HG02763 (cell line): ENCODE results near the gene PTPRJ.

Experiments
- ATAC-seq: cut with Tn5 transposase; IDR thresholded peaks from one replicate; pipeline ENCODE4 v1.9.1; 2021; ENCODE audit warnings: mild to moderate bottlenecking, moderate library complexity; ENCODE audit not compliant: unreplicated experiment

The PTPRJ gene

DNA sequence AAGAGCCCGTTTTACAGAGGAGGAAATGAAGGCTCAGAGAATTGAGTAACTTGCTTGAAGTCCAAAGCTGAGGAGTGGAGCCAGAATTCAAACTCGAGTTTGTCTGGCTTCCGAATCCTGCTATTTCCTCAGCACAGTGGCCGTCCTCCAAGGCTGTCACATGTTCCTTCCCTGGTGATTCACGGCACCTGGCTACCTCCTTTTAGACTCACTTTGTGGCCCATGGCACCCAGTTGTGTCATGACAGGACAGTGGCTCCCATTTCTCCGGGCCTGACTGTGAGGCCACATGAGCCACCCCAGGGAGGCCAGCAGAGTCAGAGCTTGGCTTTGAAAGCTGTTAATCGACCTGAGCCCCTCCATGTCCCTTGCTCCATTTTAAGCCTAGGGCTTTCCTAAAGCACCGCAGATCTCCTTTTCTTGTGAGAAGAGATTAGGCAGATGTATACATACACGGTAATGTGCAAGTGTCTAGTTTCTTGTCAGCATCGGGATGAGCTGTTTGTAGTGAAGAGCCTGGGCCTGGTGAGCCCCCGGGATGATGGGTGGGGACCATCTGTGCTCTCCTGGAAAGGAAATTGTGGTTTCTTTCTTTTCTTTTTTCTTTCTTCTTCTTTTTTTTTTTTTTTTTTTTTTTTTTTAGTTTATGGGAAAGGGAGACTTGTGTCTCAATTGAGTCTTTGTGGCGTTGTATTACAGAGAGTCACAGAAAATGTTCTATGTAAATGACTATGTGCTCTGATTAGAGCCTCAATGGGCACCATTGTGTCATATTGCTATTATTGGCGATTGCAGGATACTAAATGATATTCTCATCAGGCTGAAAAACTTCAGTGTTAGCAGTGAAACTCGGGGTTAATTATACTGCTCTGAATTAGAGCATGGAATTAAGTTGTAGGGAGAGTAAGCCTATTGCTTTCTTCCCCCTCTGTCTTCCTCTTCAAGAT is 54.8 kb downstream of the PTPRJ start:
- no peak for ATAC-seq

DNA sequence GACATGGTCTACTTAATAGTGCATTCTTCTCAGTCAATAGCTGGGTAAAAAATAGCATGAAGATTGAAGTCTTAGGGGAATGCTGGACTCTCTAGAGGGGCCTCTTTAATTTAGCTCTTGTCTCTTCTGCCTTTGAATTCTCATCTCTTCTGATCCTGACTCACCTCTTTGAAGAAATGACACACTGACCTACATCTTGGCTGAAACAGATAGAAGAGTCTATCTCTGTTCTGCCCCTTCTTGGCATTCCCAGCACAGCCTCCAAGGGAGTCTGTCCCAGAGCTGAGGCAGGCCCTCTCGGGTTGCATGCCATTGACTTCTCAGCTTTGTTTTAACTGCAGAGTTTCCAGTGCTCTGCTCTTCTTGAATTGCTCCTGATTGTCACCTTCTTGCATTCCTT is 55.7 kb downstream of the PTPRJ start:
- ATAC-seq = no peak

DNA sequence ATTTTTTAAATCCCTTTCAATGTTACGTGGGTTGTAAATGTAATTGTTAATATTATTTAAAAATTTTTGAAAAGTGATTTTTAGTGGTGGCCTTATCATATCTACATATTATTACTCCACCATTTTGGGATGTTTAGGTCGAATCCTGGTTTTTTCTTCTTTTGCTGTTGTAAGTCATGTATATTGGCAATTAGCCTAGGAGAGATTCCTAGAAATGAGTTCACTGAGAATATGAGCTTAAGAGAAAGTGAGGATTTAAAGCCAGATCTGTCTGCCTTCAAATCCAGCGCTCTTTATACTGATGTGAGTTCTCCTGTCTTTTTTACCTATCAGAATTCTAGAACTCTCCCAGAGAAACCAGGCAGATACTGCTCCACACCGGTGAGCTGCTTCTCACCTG is 56.1 kb downstream of the PTPRJ start:
- ATAC-seq = no peak

DNA sequence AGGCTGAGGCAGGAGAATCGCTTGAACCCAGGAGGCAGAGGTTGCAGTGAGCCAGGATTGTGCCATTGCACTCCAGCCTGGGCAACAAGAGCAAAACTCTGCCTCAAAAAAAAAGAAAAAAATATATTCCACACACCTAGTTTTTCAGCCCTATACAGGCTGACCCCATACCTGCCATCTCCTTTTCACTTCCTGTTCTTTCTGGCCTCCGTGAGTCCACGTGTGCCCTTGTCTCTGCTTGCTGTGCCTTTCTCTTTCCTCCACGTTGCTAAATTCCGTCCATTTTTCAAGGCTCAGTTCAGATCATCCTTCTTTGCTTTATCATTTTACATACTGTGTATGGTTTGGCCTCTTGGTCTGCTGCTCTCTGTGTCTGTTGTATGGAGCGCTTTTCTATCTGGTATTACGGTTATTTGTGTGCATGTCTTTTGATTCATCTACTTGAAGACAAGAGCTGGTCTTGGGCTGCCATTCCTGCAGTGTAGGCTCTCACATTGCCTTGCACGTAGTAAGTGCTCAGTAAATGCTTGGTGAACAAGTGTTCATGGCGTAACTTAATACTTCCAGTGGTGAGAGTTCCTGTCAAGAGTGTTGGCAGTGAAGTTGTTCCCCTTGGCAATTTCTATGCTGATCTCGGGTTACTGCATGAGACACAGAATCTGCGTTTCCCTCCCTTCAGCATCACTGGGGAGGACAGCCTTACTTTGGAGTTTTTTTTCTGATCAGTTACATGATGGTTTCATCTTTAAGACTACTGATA is 57.5 kb downstream of the PTPRJ start:
- no peak for ATAC-seq

DNA sequence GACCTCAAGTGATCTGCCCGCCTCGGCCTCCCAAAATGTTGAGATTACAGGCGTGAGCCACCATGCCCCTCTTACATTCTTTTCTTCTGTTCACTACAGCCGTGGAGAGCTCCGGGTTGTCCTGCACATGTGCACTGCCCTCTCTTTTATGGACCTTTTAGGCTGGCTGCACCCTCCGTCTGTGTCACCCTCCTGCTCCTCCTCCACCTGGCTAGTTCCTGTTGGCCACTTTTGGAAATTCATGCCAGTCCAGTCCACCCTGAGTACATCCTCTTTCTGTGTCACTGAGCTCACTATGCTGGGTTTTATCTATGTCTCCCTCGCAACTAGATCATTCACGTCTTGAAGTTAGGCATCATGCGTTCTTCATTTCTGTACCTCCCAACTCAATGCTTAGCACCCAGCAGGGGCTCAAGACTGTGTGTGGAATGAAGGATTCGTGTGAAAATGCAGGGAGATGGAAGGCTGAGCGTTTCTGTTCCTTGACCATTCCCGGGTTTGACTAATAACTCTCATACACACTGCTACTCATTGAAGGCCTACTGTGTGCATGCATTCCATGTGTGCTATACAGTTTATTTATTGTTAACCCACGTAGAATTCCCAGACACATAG is 60.6 kb downstream of the PTPRJ start:
- no peak for ATAC-seq

DNA sequence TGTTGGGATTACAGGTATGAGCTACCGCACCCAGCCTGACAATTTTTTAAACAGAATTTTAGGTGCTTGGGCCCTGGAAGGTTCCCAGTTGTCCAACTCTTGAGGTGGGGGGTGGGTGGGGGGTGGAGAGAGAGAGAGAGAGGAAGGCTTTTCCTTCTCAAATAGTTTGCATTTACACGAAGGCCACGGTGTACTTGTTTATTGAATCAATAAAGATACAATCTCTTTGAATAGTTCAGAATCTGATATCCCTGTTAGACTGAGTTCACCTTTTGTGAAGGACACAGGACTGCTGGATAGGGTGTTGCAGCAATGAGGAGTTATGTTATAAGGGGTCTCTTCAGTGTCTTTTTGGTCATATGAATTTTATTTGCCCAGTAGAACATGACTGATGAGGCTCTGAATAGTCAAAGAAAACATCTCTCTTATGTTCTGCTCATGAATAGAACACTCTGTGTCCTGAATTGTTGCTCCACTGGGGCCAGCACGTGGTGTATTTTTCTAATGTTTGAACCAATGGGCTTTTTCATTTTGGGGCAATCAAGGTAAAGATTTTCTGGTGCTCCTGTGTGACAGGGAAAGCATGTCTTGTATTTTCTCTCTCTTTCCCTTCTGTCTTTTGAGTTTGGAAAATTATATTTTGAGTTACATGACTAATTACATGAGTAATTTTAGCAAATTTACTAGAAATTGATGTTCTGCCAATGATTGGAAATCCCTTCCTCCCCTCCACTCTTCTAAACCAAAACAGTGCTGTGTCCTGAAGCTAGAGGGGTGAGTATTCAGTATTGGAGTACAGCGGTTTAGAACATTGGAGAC is 61.7 kb downstream of the PTPRJ start:
- no peak for ATAC-seq

DNA sequence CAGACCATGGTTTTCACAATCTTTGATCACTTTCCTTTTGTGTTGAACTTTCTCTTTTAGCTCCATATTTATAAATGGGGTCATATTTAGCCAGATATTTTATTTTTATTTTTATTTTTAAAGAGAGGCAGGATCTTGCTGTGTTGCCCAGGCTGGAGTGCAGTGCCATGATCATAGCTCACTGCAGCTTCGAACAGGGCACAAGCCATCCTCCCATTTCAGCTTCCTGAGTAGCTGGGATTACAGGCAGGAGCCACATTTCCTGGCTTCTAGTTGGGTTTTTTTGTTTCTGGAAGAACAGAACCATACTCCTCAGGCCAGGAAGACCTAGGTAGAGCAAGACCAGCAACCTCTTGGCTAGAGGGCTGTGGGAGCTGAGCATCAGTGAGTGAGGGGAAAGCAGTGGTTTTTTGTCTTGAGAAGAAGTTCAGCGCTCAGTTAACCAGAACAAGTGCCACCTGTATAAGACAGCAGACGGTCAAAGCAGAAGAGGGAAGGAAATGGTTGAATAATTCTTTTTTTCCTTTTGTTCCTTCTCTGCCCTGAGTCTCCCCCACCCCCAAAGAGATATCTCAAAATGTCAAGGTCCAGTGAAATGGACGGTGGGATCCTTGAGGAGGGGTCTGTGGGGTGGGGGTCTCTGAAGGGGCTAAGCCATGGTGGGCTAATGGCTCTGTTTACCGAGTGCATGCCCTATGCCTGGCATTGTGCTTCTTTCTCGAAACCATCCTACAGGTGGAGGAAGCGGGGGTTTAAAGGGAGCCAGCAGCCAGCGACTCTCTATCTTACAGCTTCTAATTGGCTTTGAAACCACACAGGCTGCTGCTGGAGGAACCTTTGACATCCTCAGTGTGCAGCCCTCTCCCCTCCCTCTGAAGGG is 63.0 kb downstream of the PTPRJ start:
- no peak for ATAC-seq

DNA sequence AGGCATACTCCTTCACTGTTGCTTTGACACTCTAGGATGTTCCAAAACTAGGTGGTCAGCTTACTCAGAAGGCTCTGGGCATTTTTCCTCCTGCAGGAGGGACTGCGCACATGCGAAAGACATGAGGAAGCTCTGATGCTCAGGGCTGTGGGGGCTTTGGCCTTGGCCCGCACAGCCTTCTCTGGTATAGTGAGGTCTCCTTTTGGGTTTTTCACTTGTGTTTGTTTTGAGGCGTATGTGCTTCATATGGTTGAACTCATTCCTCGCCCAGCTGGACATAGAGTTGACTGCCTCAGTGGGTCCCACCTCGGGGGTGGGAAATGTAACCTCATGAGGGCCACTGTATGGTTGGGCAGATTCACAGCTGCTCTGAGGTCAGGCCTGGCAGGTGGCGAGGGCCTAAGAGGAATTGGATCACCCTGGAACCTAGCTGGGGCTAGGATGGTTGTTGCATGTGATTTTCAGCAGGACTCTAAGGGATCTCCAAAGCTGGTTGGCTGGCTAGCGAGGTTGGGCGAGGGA is 63.7 kb downstream of the PTPRJ start:
- ATAC-seq = no peak

DNA sequence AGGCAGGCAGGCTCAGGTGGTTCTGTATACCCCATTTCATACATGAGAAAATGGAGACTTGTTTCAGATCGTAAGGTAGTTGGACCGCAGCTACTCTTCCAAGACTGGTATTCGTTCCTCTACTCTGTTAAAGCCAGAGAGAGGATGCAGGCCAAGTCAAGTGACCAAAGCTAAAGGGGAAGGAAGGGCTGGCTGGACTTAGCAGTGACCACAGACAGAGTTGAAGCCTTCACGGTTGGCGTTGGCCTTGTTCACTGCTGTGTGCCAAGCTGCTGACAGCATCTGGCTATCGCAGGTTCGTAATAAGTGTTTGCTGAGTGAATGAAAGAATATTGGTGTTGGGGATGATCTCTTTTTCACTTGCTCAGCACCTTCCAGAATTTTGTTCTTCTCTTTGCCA is 64.2 kb downstream of the PTPRJ start:
- no peak for ATAC-seq

DNA sequence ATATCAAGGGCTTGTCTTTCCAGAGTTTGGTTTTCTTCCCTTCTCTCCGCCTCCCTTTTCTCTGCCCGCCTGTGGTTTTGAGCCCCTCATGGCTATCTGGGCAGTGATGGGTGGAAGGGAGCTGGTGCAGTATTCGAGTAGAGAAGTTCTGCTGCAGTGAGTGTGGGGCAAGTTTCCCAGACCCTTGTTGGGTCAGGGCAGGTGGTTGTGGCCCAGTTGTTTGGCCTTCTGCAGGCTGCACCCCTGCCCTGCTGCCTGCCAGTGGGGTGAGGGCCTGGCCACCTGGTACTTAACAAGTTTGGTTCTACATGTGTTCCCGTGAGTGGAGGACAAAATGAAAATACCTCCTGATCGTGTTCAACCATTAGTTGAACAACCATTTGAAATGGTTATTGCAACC is 65.2 kb downstream of the PTPRJ start:
- no peak for ATAC-seq

DNA sequence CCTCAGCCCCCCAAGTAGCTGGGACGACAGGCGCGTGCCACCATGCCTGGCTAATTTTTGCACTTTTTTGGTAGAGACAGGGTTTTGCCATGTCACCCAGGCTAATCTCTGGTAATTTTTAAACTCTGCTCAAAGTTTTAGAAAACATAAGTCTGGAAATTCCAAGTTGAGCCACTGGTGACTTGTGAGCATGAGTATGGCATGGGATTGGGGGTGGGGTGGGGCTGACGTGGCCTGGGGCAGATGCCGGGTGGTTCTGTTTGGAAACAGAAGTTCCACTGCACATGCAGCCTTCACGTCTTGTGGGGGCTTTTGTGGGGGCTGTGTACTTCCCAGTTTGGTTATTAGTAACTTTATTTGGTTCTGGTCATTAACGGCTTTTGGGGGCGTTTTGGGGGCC is 67.3 kb downstream of the PTPRJ start:
- no peak for ATAC-seq

DNA sequence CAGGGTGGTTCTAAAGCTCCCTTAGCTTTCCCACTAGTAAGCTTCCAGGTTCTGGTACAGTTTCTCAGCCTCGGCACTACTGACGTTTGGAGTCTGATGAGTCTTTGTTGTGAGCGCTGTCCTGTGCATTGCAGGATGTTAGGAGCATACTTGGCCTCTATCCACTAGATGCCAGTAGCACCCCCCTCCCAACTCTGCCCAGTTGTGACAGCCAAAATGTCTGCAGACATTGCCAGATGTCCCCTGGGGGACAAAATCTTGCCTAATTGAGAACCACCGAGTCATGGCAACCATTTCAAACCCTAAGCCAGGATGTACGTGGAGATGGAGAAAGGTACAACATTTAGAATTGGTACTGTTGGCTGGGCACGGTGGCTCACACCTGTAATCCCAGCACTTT is 68.7 kb downstream of the PTPRJ start:
- ATAC-seq = no peak

DNA sequence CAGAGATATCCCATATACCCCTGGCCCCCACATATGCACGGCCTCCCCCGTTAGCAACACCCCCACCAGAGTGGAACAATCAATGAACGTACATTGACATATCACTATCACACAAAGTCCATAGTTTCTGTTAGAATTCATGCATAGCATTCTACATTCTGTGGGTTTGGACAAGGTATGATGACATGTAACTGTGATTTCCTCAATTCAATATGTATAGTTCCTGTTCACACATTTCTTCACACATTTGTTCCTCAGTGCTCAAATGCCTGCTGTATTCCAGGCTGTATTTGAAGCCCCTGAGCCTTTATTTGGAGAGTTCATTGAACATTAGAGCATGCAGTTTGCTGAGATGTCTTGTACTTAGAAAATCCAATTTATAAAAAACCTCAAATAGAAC is 69.9 kb downstream of the PTPRJ start:
- no peak for ATAC-seq

DNA sequence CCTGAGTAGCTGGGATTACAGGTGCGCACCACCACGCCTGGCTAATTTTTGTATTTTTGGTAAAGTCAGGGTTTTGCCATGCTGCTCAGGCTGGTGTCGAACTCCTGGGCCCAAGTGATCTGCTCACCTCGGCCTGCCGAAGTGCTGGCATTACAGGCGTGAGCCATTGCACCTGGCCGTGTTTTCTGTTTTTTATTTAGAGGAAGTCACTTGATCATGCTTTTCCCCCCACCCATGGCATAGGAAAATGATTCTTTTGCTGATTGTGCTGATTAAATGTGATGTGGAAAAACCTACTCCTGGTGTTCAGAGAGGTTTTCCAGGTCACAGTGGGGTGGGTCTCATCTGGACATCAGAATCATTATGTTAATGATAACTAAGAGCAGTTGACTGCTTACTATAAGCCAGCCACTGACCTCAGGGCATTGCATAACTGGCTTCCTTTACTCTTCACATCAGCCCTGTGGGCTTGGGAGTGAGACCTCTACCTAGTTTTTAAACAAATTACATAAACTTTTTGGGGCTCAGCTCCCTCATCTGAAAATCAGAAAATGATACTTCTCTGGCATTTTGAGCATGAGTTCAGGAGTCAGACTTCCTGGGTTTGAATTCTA is 71.0 kb downstream of the PTPRJ start:
- no peak for ATAC-seq

DNA sequence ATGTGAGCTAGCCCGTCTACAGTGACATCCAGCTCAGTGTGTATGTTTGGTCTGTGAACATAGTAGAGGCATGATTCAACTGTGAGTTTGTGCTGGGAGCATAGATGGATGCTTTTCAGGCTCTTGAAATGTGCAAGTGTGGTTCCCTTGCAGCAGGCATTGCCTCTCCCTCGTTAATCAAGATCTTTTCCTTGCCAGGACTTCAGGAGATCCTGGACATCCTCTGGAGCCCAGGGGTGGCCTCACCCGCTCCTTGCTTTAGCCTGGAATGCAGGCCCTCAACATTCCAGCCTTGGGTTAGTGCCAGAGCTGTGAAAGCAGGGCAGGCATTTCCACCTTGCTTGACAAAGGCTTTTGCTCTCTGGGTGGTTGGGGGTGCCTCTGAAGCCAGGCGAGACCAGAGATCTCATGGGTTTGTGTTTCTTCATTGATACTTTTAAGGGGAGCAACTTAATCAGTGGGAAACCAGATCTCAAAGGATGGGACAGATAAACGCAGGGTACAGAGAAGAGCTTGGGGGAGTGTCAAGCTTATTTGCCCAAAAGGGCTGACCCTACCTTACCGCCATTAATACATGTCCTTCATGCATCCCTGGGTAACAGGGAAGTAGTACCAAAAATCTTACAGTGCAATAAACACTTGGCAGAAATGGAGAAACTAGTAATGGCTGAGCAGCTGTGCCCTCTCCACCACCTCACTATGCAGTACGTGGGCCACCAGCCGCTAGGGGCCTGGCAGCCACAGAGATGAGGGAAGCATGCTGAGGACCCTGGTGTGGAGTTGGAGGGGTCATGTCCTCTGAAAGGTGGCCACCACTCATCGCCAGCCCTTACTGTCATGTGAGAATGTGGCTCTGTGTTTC is 72.1 kb downstream of the PTPRJ start:
- ATAC-seq = no peak

DNA sequence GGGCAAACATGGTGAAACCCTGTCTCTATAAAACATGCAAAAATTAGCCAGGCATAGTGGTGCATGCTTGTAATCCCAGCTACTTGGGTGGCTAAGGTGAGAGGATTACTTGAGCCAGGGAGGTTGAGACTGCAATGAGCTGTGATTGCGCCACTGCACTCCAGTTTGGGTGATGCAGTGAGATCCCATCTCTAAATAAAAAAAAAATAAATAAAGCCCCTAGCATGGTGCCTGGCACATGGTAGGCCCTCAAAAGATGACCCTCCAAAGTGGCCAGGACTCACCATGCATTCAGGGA is 74.6 kb downstream of the PTPRJ start:
- ATAC-seq = no peak

DNA sequence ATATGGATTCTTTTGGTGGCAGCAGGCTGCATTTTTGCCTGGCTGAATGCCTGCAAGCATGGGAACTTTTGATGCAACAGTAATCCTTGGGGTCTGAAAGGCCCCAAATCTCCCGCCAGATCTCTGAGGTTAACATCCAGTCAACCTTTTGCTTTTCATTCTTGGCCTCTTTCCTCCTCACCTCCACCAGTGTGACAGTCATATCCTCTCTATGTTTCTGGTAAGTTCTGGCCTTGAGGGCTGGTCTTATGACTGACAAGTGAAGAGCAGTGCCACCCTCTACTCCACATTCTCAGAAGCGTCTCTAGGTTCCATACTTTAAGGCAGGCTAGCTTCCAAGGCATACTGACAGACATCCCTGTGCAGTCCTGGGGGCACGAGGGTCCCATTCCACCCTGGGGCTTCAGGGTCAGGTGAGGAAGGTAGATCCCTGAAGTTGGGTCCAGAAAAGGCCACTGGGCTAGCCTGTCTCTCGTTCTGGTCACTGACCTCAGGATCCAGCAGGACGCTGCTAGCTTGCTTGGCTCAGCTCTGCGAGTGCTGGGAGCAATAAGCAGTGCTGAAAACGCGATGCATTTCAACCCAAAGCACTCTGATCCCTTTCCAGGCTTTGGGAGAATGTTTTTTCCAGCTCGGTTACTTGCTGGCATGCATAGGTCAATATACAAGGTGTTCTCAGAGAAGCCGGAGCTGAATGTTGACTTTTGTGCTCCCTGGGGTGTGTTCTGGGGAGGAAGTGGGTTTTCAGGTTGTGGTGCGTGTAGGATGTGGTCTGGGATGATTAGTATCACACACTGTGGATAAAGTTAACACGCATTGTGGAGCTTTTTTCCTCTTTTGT is 75.2 kb downstream of the PTPRJ start:
- no peak for ATAC-seq
